ENCODE data around the gene TRIO.

Gene TRIO

GRCh38 chr5:14442536-14442935, 299.4 kb downstream of the TRIO start:
- Histone ChIP-seq H3K27ac (ENCODE audit: low read length) (no peak overlapping the region), H3K4me1 (ENCODE audit: control insufficient read depth, insufficient read depth, low read length) (no peaks in the 10 kb centered on the region), H3K4me3 (ENCODE audit: low read length) (no peak overlapping the region), H3K9me3 (ENCODE audit: control insufficient read depth, insufficient read depth, low read length) (no peaks in the 10 kb centered on the region), H3K36me3 (ENCODE audit: control insufficient read depth, insufficient read depth, low read length) (no peaks in the 10 kb centered on the region), H3K27me3 (ENCODE audit: control insufficient read depth, insufficient read depth, low read length) (no peaks in the 10 kb centered on the region; the same call in 1 of the 2 replicates)
- WGBS (ENCODE audit: insufficient coverage, insufficient read length), result no CpG with 5 or more reads among the region's 5 CpGs
- no peak for DNase-seq (ENCODE audit: low read depth, low spot score)

GRCh38 chr5:14443671-14444093, 300.5 kb downstream of the TRIO start:
- Histone ChIP-seq H3K36me3 (ENCODE audit: control insufficient read depth, insufficient read depth, low read length) (no peaks in the 10 kb centered on the region), H3K4me1 (ENCODE audit: control insufficient read depth, insufficient read depth, low read length) (0 out of 2 replicates have a peak, but pooled peaks cover 1% of the 10 kb centered on the region), H3K9me3 (ENCODE audit: control insufficient read depth, insufficient read depth, low read length) (no peaks in the 10 kb centered on the region), H3K27me3 (ENCODE audit: control insufficient read depth, insufficient read depth, low read length) (no peaks in the 10 kb centered on the region; the same call in 1 of the 2 replicates), H3K27ac (ENCODE audit: low read length) (no peak overlapping the region), H3K4me3 (ENCODE audit: low read length) (no peak overlapping the region)
- WGBS (ENCODE audit: insufficient coverage, insufficient read length), result no CpG with 5 or more reads among the region's 4 CpGs
- DNase-seq (ENCODE audit: low read depth, low spot score), result no peak

- Histone ChIP-seq H3K4me1 (ENCODE audit: control insufficient read depth, insufficient read depth, low read length) (0 out of 2 replicates have a peak, but pooled peaks cover 1% of the 10 kb centered on the region), H3K27ac (ENCODE audit: low read length) (no peak overlapping the region), H3K4me3 (ENCODE audit: low read length) (no peak overlapping the region), H3K27me3 (ENCODE audit: control insufficient read depth, insufficient read depth, low read length) (no peaks in the 10 kb centered on the region; the same call in 1 of the 2 replicates), H3K9me3 (ENCODE audit: control insufficient read depth, insufficient read depth, low read length) (no peaks in the 10 kb centered on the region), H3K36me3 (ENCODE audit: control insufficient read depth, insufficient read depth, low read length) (no peaks in the 10 kb centered on the region)
- DNase-seq (ENCODE audit: low read depth, low spot score), result no peak
- no CpG with 5 or more reads among the region's 3 CpGs for WGBS (ENCODE audit: insufficient coverage, insufficient read length)
These were observed 301.0 kb downstream of the TRIO start for GRCh38 chr5:14444161-14444560.

- H3K27me3 ChIP-seq (ENCODE audit: control insufficient read depth, insufficient read depth, low read length), result no peaks in the 10 kb centered on the region; the same call in 1 of the 2 replicates
- WGBS (ENCODE audit: insufficient coverage, insufficient read length), result 100% methylated on average over 1 of the region's 4 CpGs
- 0 out of 2 replicates have a peak, but pooled peaks cover 1% of the 10 kb centered on the region for H3K4me1 ChIP-seq (ENCODE audit: control insufficient read depth, insufficient read depth, low read length)
- H3K36me3 ChIP-seq (ENCODE audit: control insufficient read depth, insufficient read depth, low read length), result no peaks in the 10 kb centered on the region
- no peak overlapping the region for H3K4me3 ChIP-seq (ENCODE audit: low read length)
- no peak for DNase-seq (ENCODE audit: low read depth, low spot score)
- no peak overlapping the region for H3K27ac ChIP-seq (ENCODE audit: low read length)
- H3K9me3 ChIP-seq (ENCODE audit: control insufficient read depth, insufficient read depth, low read length), result no peaks in the 10 kb centered on the region
These were observed 301.9 kb downstream of the TRIO start for GRCh38 chr5:14445013-14445412.

GRCh38 chr5:14445576-14446290, 302.6 kb downstream of the TRIO start:
- Histone ChIP-seq H3K36me3 (ENCODE audit: control insufficient read depth, insufficient read depth, low read length) (no peaks in the 10 kb centered on the region), H3K4me3 (ENCODE audit: low read length) (no peak overlapping the region), H3K9me3 (ENCODE audit: control insufficient read depth, insufficient read depth, low read length) (no peaks in the 10 kb centered on the region), H3K27me3 (ENCODE audit: control insufficient read depth, insufficient read depth, low read length) (no peaks in the 10 kb centered on the region; the same call in 1 of the 2 replicates), H3K4me1 (ENCODE audit: control insufficient read depth, insufficient read depth, low read length) (0 out of 2 replicates have a peak, but pooled peaks cover 1% of the 10 kb centered on the region), H3K27ac (ENCODE audit: low read length) (no peak overlapping the region)
- peak; percentile 54 for DNase-seq (ENCODE audit: low read depth, low spot score)
- WGBS (ENCODE audit: insufficient coverage, insufficient read length), result no CpG with 5 or more reads among the region's 15 CpGs

GRCh38 chr5:14447958-14448911, 305.1 kb downstream of the TRIO start:
- Histone ChIP-seq H3K36me3 (ENCODE audit: control insufficient read depth, insufficient read depth, low read length) (no peaks in the 10 kb centered on the region), H3K4me1 (ENCODE audit: control insufficient read depth, insufficient read depth, low read length) (peaks cover 4% of the 10 kb centered on the region), H3K4me3 (ENCODE audit: low read length) (no peak overlapping the region), H3K27ac (ENCODE audit: low read length) (no peak overlapping the region), H3K9me3 (ENCODE audit: control insufficient read depth, insufficient read depth, low read length) (no peaks in the 10 kb centered on the region), H3K27me3 (ENCODE audit: control insufficient read depth, insufficient read depth, low read length) (no peaks in the 10 kb centered on the region)
- no peak for DNase-seq (ENCODE audit: low read depth, low spot score)
- no CpG with 5 or more reads among the region's 17 CpGs for WGBS (ENCODE audit: insufficient coverage, insufficient read length)

GRCh38 chr5:14449052-14449661, 306.0 kb downstream of the TRIO start:
- no peak for DNase-seq (ENCODE audit: low read depth, low spot score)
- no peaks in the 10 kb centered on the region for H3K27me3 ChIP-seq (ENCODE audit: control insufficient read depth, insufficient read depth, low read length)
- no CpG with 5 or more reads among the region's 16 CpGs for WGBS (ENCODE audit: insufficient coverage, insufficient read length)
- no peak overlapping the region for H3K27ac ChIP-seq (ENCODE audit: low read length)
- peaks cover 4% of the 10 kb centered on the region for H3K4me1 ChIP-seq (ENCODE audit: control insufficient read depth, insufficient read depth, low read length)
- no peaks in the 10 kb centered on the region for H3K9me3 ChIP-seq (ENCODE audit: control insufficient read depth, insufficient read depth, low read length)
- H3K36me3 ChIP-seq (ENCODE audit: control insufficient read depth, insufficient read depth, low read length), result no peaks in the 10 kb centered on the region
- no peak overlapping the region for H3K4me3 ChIP-seq (ENCODE audit: low read length)

GRCh38 chr5:14450018-14450524, 306.9 kb downstream of the TRIO start:
- H3K27ac ChIP-seq (ENCODE audit: low read length), result no peak overlapping the region
- H3K27me3 ChIP-seq (ENCODE audit: control insufficient read depth, insufficient read depth, low read length), result no peaks in the 10 kb centered on the region
- peaks cover 4% of the 10 kb centered on the region for H3K4me1 ChIP-seq (ENCODE audit: control insufficient read depth, insufficient read depth, low read length)
- no CpG with 5 or more reads among the region's 11 CpGs for WGBS (ENCODE audit: insufficient coverage, insufficient read length)
- no peak for DNase-seq (ENCODE audit: low read depth, low spot score)
- H3K36me3 ChIP-seq (ENCODE audit: control insufficient read depth, insufficient read depth, low read length), result no peaks in the 10 kb centered on the region
- H3K4me3 ChIP-seq (ENCODE audit: low read length), result no peak overlapping the region
- H3K9me3 ChIP-seq (ENCODE audit: control insufficient read depth, insufficient read depth, low read length), result no peaks in the 10 kb centered on the region

GRCh38 chr5:14450742-14451141, 307.6 kb downstream of the TRIO start:
- WGBS (ENCODE audit: insufficient coverage, insufficient read length), result no CpG with 5 or more reads among the region's 2 CpGs
- Histone ChIP-seq H3K9me3 (ENCODE audit: control insufficient read depth, insufficient read depth, low read length) (no peaks in the 10 kb centered on the region), H3K27ac (ENCODE audit: low read length) (no peak overlapping the region), H3K27me3 (ENCODE audit: control insufficient read depth, insufficient read depth, low read length) (no peaks in the 10 kb centered on the region), H3K36me3 (ENCODE audit: control insufficient read depth, insufficient read depth, low read length) (no peaks in the 10 kb centered on the region), H3K4me1 (ENCODE audit: control insufficient read depth, insufficient read depth, low read length) (peaks cover 4% of the 10 kb centered on the region), H3K4me3 (ENCODE audit: low read length) (no peak overlapping the region)
- DNase-seq (ENCODE audit: low read depth, low spot score), result no peak

- DNase-seq (ENCODE audit: low read depth, low spot score), result no peak
- H3K36me3 ChIP-seq (ENCODE audit: control insufficient read depth, insufficient read depth, low read length), result no peaks in the 10 kb centered on the region
- no peaks in the 10 kb centered on the region for H3K27me3 ChIP-seq (ENCODE audit: control insufficient read depth, insufficient read depth, low read length)
- peaks cover 4% of the 10 kb centered on the region for H3K4me1 ChIP-seq (ENCODE audit: control insufficient read depth, insufficient read depth, low read length)
- no peaks in the 10 kb centered on the region for H3K9me3 ChIP-seq (ENCODE audit: control insufficient read depth, insufficient read depth, low read length)
- no peak overlapping the region for H3K27ac ChIP-seq (ENCODE audit: low read length)
- no CpG with 5 or more reads among the region's 13 CpGs for WGBS (ENCODE audit: insufficient coverage, insufficient read length)
- H3K4me3 ChIP-seq (ENCODE audit: low read length), result no peak overlapping the region
These were observed 308.7 kb downstream of the TRIO start for GRCh38 chr5:14451871-14452270.
